LNCAP (cell line): ENCODE results near the gene PRR5L.

Experiments used
- TF ChIP-seq, protein P1 (sequence below): fragments of 450-650 bp; IDR thresholded peaks from 2 replicates; pipeline ENCODE4 v1.5.1; 2017; ENCODE audit warnings: mild to moderate bottlenecking

PRR5L gene

DNA sequence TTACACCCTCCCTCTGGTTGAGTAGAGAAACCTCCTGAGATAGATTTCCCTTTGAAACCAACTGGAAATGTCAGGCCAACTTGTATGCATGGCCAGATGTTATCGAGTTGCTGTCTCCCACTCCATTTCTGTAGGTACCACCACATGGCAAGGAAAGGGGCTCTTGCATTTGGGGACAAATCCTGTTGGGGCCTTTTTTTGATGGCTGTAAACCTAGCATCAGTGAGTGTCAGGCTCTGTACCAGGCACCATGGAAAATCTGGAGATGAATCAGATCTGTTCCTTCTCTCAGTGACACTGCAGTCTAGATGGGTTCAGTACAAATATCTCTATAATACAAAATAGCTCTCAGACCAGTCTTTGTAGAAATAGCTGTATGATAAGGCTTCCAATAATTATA, 155.6 kb downstream of the PRR5L start:
- TF ChIP-seq, protein P1, sequence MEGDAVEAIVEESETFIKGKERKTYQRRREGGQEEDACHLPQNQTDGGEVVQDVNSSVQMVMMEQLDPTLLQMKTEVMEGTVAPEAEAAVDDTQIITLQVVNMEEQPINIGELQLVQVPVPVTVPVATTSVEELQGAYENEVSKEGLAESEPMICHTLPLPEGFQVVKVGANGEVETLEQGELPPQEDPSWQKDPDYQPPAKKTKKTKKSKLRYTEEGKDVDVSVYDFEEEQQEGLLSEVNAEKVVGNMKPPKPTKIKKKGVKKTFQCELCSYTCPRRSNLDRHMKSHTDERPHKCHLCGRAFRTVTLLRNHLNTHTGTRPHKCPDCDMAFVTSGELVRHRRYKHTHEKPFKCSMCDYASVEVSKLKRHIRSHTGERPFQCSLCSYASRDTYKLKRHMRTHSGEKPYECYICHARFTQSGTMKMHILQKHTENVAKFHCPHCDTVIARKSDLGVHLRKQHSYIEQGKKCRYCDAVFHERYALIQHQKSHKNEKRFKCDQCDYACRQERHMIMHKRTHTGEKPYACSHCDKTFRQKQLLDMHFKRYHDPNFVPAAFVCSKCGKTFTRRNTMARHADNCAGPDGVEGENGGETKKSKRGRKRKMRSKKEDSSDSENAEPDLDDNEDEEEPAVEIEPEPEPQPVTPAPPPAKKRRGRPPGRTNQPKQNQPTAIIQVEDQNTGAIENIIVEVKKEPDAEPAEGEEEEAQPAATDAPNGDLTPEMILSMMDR, result no peak

- TF ChIP-seq, protein P1, result no peak
These were observed 156.3 kb downstream of the PRR5L start for GRCh38 chr11:36452236-36452940.

DNA sequence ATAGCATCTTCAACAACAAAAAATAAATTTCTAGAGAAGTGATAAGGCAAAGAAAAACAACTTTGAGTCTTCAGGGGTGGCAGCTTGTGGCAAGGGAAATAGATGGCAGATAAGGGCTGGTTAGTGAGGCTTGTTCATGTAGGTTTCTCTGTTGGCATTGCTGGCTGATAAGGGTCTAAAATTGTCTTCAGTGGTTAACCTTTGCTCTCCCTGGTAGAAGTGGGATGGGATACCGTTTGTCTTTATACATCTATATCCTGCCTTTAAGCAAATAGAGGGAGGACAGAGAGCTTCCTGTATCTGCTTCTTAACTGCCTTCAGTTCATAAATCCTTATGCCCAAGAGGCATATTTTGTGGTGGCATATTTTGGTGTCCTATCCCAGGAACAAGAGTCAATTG, 156.9 kb downstream of the PRR5L start:
- TF ChIP-seq, protein P1, result no peak

GRCh38 chr11:36453678-36454077, 157.6 kb downstream of the PRR5L start:
- TF ChIP-seq, protein P1, result no peak

DNA sequence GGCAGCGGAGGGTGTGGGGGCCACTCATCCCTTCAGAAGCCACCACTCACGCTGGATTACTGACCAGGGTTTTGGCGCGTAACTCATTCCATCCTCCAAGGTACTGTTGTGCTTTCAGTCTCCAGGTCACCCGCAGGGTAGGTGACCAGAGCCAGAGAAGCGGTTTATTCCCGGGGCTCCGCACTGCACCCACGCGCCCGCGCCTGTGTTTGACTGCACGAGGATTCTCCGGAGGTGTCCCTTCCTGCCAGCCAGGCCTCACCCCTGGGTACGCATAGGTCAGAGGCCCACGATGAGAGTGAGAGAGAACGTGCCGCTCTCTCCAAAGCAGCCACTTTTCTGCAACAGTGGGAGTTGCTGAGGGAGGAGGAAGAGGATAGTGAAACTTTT, 158.5 kb downstream of the PRR5L start:
- TF ChIP-seq, protein P1, result no peak

- TF ChIP-seq, protein P1, result no peak
These were observed 159.0 kb downstream of the PRR5L start for GRCh38 chr11:36454941-36455631.

DNA sequence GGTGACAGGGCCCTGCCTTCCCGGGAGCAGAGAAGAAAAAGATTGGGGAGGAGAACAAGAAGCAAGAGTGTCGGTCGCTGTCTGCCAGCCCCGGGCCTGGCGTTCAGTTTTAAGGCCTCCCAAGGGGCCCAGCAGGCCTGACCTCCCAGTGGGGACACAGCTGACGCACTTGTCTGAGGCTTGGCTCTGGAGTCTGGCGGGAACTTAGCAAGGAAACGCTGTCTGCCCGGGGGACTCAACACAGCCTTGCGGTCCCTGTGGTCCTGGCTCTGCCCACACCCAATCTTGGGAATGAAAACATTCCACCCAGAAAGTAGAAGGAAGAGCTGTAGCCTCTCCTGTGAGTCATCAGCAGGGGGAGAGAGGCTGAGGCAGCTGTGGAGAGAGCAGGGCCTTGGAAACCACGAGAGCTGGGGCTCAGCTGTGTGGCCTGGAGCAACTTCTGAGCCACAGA, 159.6 kb downstream of the PRR5L start:
- TF ChIP-seq, protein P1, result no peak
